DOHH2 (cell line): Measurements from ENCODE around the gene PRKAR2B.

Source experiments
- H3F3A ChIP-seq: fragments of 200-600 bp; sonication (generic), shearing (Covaris generic); 2 replicates; pipeline ENCODE4 v1.6.0; 2016; ENCODE audit warnings: antibody characterized with exemption, mild to moderate bottlenecking; ENCODE audit not compliant: control insufficient read depth, insufficient read depth
- H3K27ac ChIP-seq: fragments of 200-600 bp; sonication (generic); 2 replicates; pipeline ENCODE4 v1.5.1; 2014; ENCODE audit warnings: low read depth, mild to moderate bottlenecking, low read length, moderate library complexity
- H3K27me3 ChIP-seq: fragments of 200-600 bp; sonication (generic); 2 replicates; pipeline ENCODE4 v1.6.1; 2014; ENCODE audit warnings: mild to moderate bottlenecking, low read length, mixed read lengths; ENCODE audit not compliant: control insufficient read depth
- H3K36me3 ChIP-seq: fragments of 200-600 bp; sonication (generic); 2 replicates; pipeline ENCODE4 v1.6.1; 2014; ENCODE audit warnings: mild to moderate bottlenecking, low read length, moderate library complexity, mixed read lengths; ENCODE audit not compliant: control insufficient read depth
- H3K4me1 ChIP-seq: fragments of 200-600 bp; sonication (generic); 2 replicates; pipeline ENCODE4 v1.6.1; 2014; ENCODE audit warnings: mild to moderate bottlenecking, low read length, mixed read lengths; ENCODE audit not compliant: control insufficient read depth
- H3K4me2 ChIP-seq: fragments of 200-600 bp; sonication (generic); 2 replicates; pipeline ENCODE4 v1.6.0; 2014; ENCODE audit warnings: mild to moderate bottlenecking, low read length, moderate library complexity
- H3K4me3 ChIP-seq: fragments of 200-600 bp; sonication (generic); 2 replicates; pipeline ENCODE4 v1.5.1; 2014; ENCODE audit warnings: mild to moderate bottlenecking, low read length, mixed read lengths
- H3K79me2 ChIP-seq: fragments of 200-600 bp; sonication (generic); 2 replicates; pipeline ENCODE4 v1.6.1; 2014; ENCODE audit warnings: mild to moderate bottlenecking, low read length, mixed read lengths; ENCODE audit not compliant: control insufficient read depth
- H3K9me2 ChIP-seq: fragments of 200-600 bp; sonication (generic); replicated peaks from 2 replicates; pipeline ENCODE4 v1.6.1; 2014; ENCODE audit warnings: mild to moderate bottlenecking, low read length, mixed read lengths; ENCODE audit not compliant: control insufficient read depth
- H3K9me3 ChIP-seq: fragments of 200-600 bp; sonication (generic); 2 replicates; pipeline ENCODE4 v1.6.1; 2014; ENCODE audit warnings: antibody characterized with exemption, low read length, mixed read lengths; ENCODE audit not compliant: control insufficient read depth, insufficient read depth
- H4K20me1 ChIP-seq: fragments of 200-600 bp; sonication (generic); 2 replicates; pipeline ENCODE4 v1.6.0; 2014; ENCODE audit warnings: low read depth, mild to moderate bottlenecking, antibody characterized with exemption, low read length, moderate library complexity; ENCODE audit not compliant: control insufficient read depth, insufficient read depth
- CTCF ChIP-seq: fragments of 200-600 bp; sonication (generic); IDR thresholded peaks from one replicate; pipeline ENCODE4 v1.5.1; 2014; ENCODE audit warnings: antibody characterized with exemption, mild to moderate bottlenecking, low read depth, low read length; ENCODE audit not compliant: poor library complexity, severe bottlenecking
- EZH2phosphoT487 ChIP-seq: fragments of 200-600 bp; sonication (generic); IDR thresholded peaks from 2 replicates; pipeline ENCODE4 v1.6.1; 2017; ENCODE audit warnings: borderline replicate concordance, mild to moderate bottlenecking, antibody characterized with exemption, low read length, moderate library complexity, mixed read lengths

PRKAR2B gene

GRCh38 chr7:106999023-106999422 lies 45.5 kb upstream of the PRKAR2B start:
- Histone ChIP-seq H3K36me3 (no peaks in the 10 kb centered on the region), H3K9me3 (no peaks in the 10 kb centered on the region), H3K27ac (no peak overlapping the region), H3K79me2 (no peaks in the 10 kb centered on the region), H4K20me1 (no peaks in the 10 kb centered on the region), H3K9me2 (no peaks in the 10 kb centered on the region), H3K4me3 (no peak overlapping the region), H3K4me1 (no peaks in the 10 kb centered on the region), H3K4me2 (no peak overlapping the region), H3K27me3 (no peaks in the 10 kb centered on the region), H3F3A (no peaks in the 10 kb centered on the region)
- TF ChIP-seq CTCF (no peak), EZH2phosphoT487 (no peak)

GRCh38 chr7:107001490-107001889 lies 43.0 kb upstream of the PRKAR2B start:
- no peak overlapping the region for H3K4me2 ChIP-seq
- H3K27me3 ChIP-seq = no peaks in the 10 kb centered on the region
- no peaks in the 10 kb centered on the region for H3K79me2 ChIP-seq
- TF ChIP-seq EZH2phosphoT487 (no peak), CTCF (no peak)
- no peaks in the 10 kb centered on the region for H3K4me1 ChIP-seq
- H4K20me1 ChIP-seq = no peaks in the 10 kb centered on the region
- H3K9me3 ChIP-seq = no peaks in the 10 kb centered on the region
- no peaks in the 10 kb centered on the region for H3K36me3 ChIP-seq
- no peak overlapping the region for H3K27ac ChIP-seq
- H3K4me3 ChIP-seq = no peak overlapping the region
- H3F3A ChIP-seq = no peaks in the 10 kb centered on the region
- H3K9me2 ChIP-seq = no peaks in the 10 kb centered on the region

- TF ChIP-seq EZH2phosphoT487 (no peak), CTCF (no peak)
- no peaks in the 10 kb centered on the region for H3K4me1 ChIP-seq
- no peak overlapping the region for H3K4me3 ChIP-seq
- H3K9me3 ChIP-seq = no peaks in the 10 kb centered on the region
- H3K4me2 ChIP-seq = no peak overlapping the region
- H3K27me3 ChIP-seq = no peaks in the 10 kb centered on the region
- H3K9me2 ChIP-seq = no peaks in the 10 kb centered on the region
- no peaks in the 10 kb centered on the region for H3K36me3 ChIP-seq
- H3K79me2 ChIP-seq = no peaks in the 10 kb centered on the region
- H3K27ac ChIP-seq = no peak overlapping the region
- H4K20me1 ChIP-seq = no peaks in the 10 kb centered on the region
- 0 out of 2 replicates have a peak, but pooled peaks cover 2% of the 10 kb centered on the region for H3F3A ChIP-seq
These were observed 42.4 kb upstream of the PRKAR2B start for GRCh38 chr7:107002126-107002525.
